OCI-LY3 (cell line): ENCODE data around the gene TTC9.

ENCODE experiments used
- H2AFZ ChIP-seq: fragments of 200-600, 300-600 bp; shearing (Covaris generic); 2 replicates; pipeline ENCODE4 v1.6.0; 2014; ENCODE audit warnings: antibody characterized with exemption, low read depth, low read length
- H3K27ac ChIP-seq: fragments of 200-600, 300-600 bp; sonication (generic); 2 replicates; pipeline ENCODE4 v1.5.1; 2014; ENCODE audit warnings: mild to moderate bottlenecking, low read length, moderate library complexity, mixed read lengths
- H3K27me3 ChIP-seq: fragments of 200-600, 300-600 bp; sonication (generic); 2 replicates; pipeline ENCODE4 v1.6.1; 2014; ENCODE audit warnings: low read depth, low read length, mixed read lengths
- H3K36me3 ChIP-seq: fragments of 200-600, 300-600 bp; sonication (generic); replicated peaks from 2 replicates; pipeline ENCODE3; 2014; ENCODE audit warnings: low read depth, low read length, mixed read lengths
- H3K4me1 ChIP-seq: fragments of 300-600, 200-600 bp; sonication (generic); 2 replicates; pipeline ENCODE4 v1.6.1; 2014; ENCODE audit warnings: low read length, mixed read lengths
- H3K4me2 ChIP-seq: fragments of 200-600, 300-600 bp; sonication (generic); 2 replicates; pipeline ENCODE4 v1.6.1; 2014; ENCODE audit warnings: low read length, mixed read lengths
- H3K4me3 ChIP-seq: fragments of 300-600, 200-600 bp; sonication (generic); 2 replicates; pipeline ENCODE4 v1.5.1; 2014; ENCODE audit warnings: antibody characterized with exemption, mild to moderate bottlenecking, low read length, moderate library complexity
- H3K79me2 ChIP-seq: fragments of 300-600, 200-600 bp; shearing (Covaris generic); 2 replicates; pipeline ENCODE4 v1.6.1; 2014; ENCODE audit warnings: mild to moderate bottlenecking, low read length, mixed read lengths
- H3K9ac ChIP-seq: fragments of 300-600, 200-600 bp; shearing (Covaris generic); 2 replicates; pipeline ENCODE4 v1.6.0; 2014; ENCODE audit warnings: mild to moderate bottlenecking, low read length, moderate library complexity
- H3K9me3 ChIP-seq: fragments of 200-600, 300-600 bp; shearing (Covaris generic); 2 replicates; pipeline ENCODE4 v1.6.1; 2014; ENCODE audit warnings: low read length, mixed read lengths; ENCODE audit not compliant: insufficient read depth
- H4K20me1 ChIP-seq: fragments of 200-600, 300-600 bp; sonication (generic); 2 replicates; pipeline ENCODE4 v1.6.1; 2016; ENCODE audit warnings: low read length, mixed read lengths; ENCODE audit not compliant: insufficient read depth
- EZH2phosphoT487 ChIP-seq: fragments of 200-600 bp; shearing (Covaris generic); IDR thresholded peaks from 2 replicates; pipeline ENCODE4 v1.6.1; 2018; ENCODE audit warnings: antibody characterized with exemption, mixed run types, low read depth
- TF ChIP-seq, protein P1 (sequence below): fragments of 200-600, 300-600 bp; sonication (generic); IDR thresholded peaks from 2 replicates; pipeline ENCODE4 v1.5.1; 2014; ENCODE audit warnings: antibody characterized with exemption, low read length, low read depth

The TTC9 gene

DNA sequence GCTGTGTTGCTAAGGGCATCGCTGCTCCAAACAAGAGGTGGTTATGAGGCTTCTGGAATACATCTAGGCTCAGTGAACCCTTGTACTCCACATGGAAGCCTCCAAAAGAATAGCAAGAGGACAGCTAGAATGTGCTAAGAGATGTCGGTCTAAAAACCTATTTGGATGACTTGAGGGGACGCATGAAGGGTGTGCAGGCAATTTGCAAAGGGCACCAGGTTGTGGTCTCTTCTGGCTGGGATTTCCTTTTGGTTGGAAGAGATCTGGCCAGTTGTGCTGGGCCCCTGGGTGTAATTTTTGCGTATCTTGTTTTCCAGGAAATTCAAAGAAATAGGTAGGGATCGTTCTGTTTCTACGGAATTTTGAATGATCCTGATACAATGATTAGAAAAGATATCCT, 4.2 kb downstream of the TTC9 start:
- TF ChIP-seq, protein P1, sequence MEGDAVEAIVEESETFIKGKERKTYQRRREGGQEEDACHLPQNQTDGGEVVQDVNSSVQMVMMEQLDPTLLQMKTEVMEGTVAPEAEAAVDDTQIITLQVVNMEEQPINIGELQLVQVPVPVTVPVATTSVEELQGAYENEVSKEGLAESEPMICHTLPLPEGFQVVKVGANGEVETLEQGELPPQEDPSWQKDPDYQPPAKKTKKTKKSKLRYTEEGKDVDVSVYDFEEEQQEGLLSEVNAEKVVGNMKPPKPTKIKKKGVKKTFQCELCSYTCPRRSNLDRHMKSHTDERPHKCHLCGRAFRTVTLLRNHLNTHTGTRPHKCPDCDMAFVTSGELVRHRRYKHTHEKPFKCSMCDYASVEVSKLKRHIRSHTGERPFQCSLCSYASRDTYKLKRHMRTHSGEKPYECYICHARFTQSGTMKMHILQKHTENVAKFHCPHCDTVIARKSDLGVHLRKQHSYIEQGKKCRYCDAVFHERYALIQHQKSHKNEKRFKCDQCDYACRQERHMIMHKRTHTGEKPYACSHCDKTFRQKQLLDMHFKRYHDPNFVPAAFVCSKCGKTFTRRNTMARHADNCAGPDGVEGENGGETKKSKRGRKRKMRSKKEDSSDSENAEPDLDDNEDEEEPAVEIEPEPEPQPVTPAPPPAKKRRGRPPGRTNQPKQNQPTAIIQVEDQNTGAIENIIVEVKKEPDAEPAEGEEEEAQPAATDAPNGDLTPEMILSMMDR: no peak
- no peak for TF ChIP-seq EZH2phosphoT487
- Histone ChIP-seq H3K27ac (no peak overlapping the region), H3K9me3 (no peaks in the 10 kb centered on the region), H4K20me1 (no peaks in the 10 kb centered on the region), H3K4me1 (peaks cover 5% of the 10 kb centered on the region), H3K4me2 (no peak overlapping the region), H3K27me3 (peaks cover 42% of the 10 kb centered on the region), H3K36me3 (no peaks in the 10 kb centered on the region), H2AFZ (no peak overlapping the region), H3K79me2 (no peaks in the 10 kb centered on the region), H3K4me3 (no peak overlapping the region), H3K9ac (no peak overlapping the region)

DNA sequence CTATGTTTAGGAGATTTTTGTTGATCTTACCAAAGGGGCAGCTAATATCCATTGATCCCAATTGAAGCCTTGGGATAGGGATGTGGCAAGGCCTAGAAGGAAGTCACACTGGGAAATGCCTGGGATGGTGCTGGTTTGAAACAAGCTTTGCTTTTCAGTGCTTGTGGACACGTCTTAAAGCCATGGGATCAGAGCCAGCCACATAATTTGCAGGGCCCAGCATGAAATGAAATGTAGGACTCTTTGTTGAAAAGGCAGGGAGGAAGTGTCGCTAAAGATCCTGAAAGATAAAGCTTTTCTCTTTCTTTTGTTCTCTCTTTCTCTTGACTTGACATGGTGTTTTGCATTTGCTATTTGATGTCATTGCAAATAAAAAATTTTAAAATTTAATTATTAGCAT, 5.0 kb downstream of the TTC9 start:
- peaks cover 4% of the 10 kb centered on the region; the same call in 1 of the 2 replicates for H3K4me1 ChIP-seq
- no peak overlapping the region for H3K4me3 ChIP-seq
- no peak overlapping the region for H3K9ac ChIP-seq
- no peak overlapping the region for H3K4me2 ChIP-seq
- H3K9me3 ChIP-seq: no peaks in the 10 kb centered on the region
- no peaks in the 10 kb centered on the region for H3K79me2 ChIP-seq
- H2AFZ ChIP-seq: no peak overlapping the region
- H3K27me3 ChIP-seq: peaks cover 38% of the 10 kb centered on the region
- TF ChIP-seq EZH2phosphoT487: no peak
- TF ChIP-seq, protein P1: no peak
- no peaks in the 10 kb centered on the region for H4K20me1 ChIP-seq
- no peak overlapping the region for H3K27ac ChIP-seq
- no peaks in the 10 kb centered on the region for H3K36me3 ChIP-seq

DNA sequence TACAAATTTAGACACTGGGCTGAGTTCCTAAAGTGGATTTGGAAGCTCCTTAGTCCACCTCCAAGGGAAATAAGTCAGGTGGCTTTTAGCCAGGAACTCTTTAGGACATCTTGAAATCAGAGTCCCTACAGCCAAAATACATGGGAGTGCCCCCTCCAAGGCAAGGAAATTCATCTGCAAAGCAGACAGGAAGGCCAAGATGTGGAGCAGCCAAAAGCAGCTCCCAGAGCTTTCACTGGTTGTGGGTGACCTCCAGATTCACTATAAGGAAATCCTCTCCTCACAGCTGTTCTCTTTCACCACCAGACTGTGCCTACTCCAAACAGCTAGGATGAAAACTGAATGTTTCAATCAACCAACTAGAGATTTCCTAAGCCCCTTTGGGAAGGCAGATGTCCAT, 6.6 kb downstream of the TTC9 start:
- H2AFZ ChIP-seq: no peak overlapping the region
- no peaks in the 10 kb centered on the region for H3K79me2 ChIP-seq
- H3K4me1 ChIP-seq: no peaks in the 10 kb centered on the region
- no peak overlapping the region for H3K4me2 ChIP-seq
- H3K4me3 ChIP-seq: no peak overlapping the region
- peaks cover 26% of the 10 kb centered on the region for H3K27me3 ChIP-seq
- H3K9me3 ChIP-seq: no peaks in the 10 kb centered on the region
- H3K9ac ChIP-seq: no peak overlapping the region
- TF ChIP-seq, protein P1: no peak
- no peak for TF ChIP-seq EZH2phosphoT487
- no peaks in the 10 kb centered on the region for H4K20me1 ChIP-seq
- no peaks in the 10 kb centered on the region for H3K36me3 ChIP-seq
- H3K27ac ChIP-seq: no peak overlapping the region

DNA sequence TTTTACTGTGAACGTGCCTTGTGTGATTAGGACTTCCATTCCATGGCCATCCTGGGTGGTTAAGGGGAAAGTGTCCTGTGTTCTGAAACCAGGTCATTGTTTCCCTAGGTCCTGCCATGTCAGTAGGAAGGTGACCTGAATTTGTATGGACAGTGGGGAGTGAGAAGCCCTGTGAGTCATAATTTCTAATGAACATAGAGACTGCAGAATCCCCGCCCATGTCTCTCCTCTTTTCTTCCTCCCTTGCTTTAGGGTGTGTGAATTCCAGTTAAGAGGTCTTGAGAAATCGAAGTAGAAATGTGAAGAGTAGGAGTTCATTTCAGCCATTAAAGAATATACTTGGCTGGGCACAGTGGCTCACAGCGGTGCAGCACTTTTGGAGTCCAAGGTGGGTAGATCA, 8.1 kb downstream of the TTC9 start:
- H3K9me3 ChIP-seq: no peaks in the 10 kb centered on the region
- no peaks in the 10 kb centered on the region for H3K36me3 ChIP-seq
- peaks cover 23% of the 10 kb centered on the region for H3K27me3 ChIP-seq
- H2AFZ ChIP-seq: no peak overlapping the region
- no peak for TF ChIP-seq EZH2phosphoT487
- TF ChIP-seq, protein P1: no peak
- no peak overlapping the region for H3K4me3 ChIP-seq
- no peak overlapping the region for H3K9ac ChIP-seq
- H3K27ac ChIP-seq: no peak overlapping the region
- no peak overlapping the region for H3K4me2 ChIP-seq
- no peaks in the 10 kb centered on the region for H3K4me1 ChIP-seq
- H3K79me2 ChIP-seq: no peaks in the 10 kb centered on the region
- no peaks in the 10 kb centered on the region for H4K20me1 ChIP-seq
